Endothelial cell of umbilical vein (primary cell): Measurements from ENCODE around the gene CNTFR. TPM values are rescaled to one million over a fixed set of nuclear protein-coding genes. Genes with fewer than 3 reads are reported as not detected.

Experiments used
- BruUV-seq: library from RNA; stranded (reverse); fragments of 400-500 nt; replicated peaks from 2 replicates; lab custom pipeline; 2021; lab: Mats Ljungman, UMichigan
- CTCF ChIA-PET: fragments of 300-600, 350-600 bp; sonication (Branson Sonifier 250); formaldehyde crosslinking; loops from one replicate; lab custom pipeline; 2021; ENCODE audit warnings: antibody characterized with exemption, inconsistent platforms; lab: Charles Lee
- POLR2A ChIA-PET: fragments of 300-600, 350-600 bp; sonication (Branson Sonifier 250); formaldehyde crosslinking; loops from one replicate; lab custom pipeline; 2021; ENCODE audit warnings: antibody characterized with exemption, inconsistent platforms; lab: Charles Lee
- DNase-seq: peaks from one replicate; pipeline ENCODE4 v3.0.0-alpha.2; 2011; ENCODE audit warnings: low read depth, low spot score
- FAIRE-seq: peaks from 2 replicates; lab custom pipeline; 2011; peaks lifted over from hg19 to GRCh38; lab: Jason Lieb, UNC
- H2AFZ ChIP-seq: 2 replicates; pipeline ENCODE4 v1.6.0; 2012; ENCODE audit warnings: low read depth, low read length, control low read depth, inconsistent platforms
- H3K27ac ChIP-seq: 2 replicates; pipeline ENCODE4 v1.5.1; 2011; ENCODE audit warnings: low read depth, mild to moderate bottlenecking, control low read depth, low read length, moderate library complexity; ENCODE audit not compliant: insufficient read depth
- H3K27me3 ChIP-seq, 2 experiments: 2 replicates each; pipeline versions ENCODE4 v1.6.0 to v1.6.1; 2011; ENCODE audit warnings: low read length in 2 of 2, mixed read lengths in 1 of 2; ENCODE audit not compliant: control insufficient read depth in 2 of 2, insufficient read depth in 2 of 2
- H3K36me3 ChIP-seq, 2 experiments: 2 replicates in 1 of 2; 3 replicates in 1 of 2; pipeline ENCODE4 v1.5.1; 2011; ENCODE audit warnings: low read length in 2 of 2, mild to moderate bottlenecking in 1 of 2, moderate library complexity in 1 of 2; ENCODE audit not compliant: control insufficient read depth in 2 of 2, insufficient read depth in 2 of 2; ENCODE audit errors: extremely low read depth in 1 of 2
- H3K4me1 ChIP-seq: 3 replicates; pipeline ENCODE4 v1.5.1; 2011; ENCODE audit warnings: mild to moderate bottlenecking, low read length; ENCODE audit not compliant: control insufficient read depth, insufficient read depth; ENCODE audit errors: extremely low read depth
- H3K4me2 ChIP-seq: 2 replicates; pipeline ENCODE4 v1.6.1; 2011; ENCODE audit warnings: low read length, control low read depth, mixed read lengths; ENCODE audit not compliant: insufficient read depth
- H3K4me3 ChIP-seq, 3 experiments: fragments of 200-600 bp in 1 of 3; sonication (generic), shearing (Covaris generic) in 1 of 3; replicated peaks in 1 of 3; 2 replicates each; pipeline ENCODE4 v1.5.1; 2011 to 2016; ENCODE audit warnings: control low read depth in 3 of 3, low read length in 3 of 3, mild to moderate bottlenecking in 2 of 3, inconsistent platforms in 1 of 3, low read depth in 1 of 3, moderate library complexity in 1 of 3; ENCODE audit not compliant: insufficient read depth in 1 of 3
- H3K79me2 ChIP-seq: 2 replicates; pipeline ENCODE4 v1.6.0; 2012; ENCODE audit warnings: low read length, inconsistent platforms; ENCODE audit not compliant: control insufficient read depth, insufficient read depth
- H3K9ac ChIP-seq: replicated peaks from 2 replicates; pipeline ENCODE3; 2011; ENCODE audit warnings: low read length, control low read depth; ENCODE audit not compliant: insufficient read depth; ENCODE audit errors: extremely low read depth
- H3K9me1 ChIP-seq: replicated peaks from 3 replicates; pipeline ENCODE4 v1.6.0; 2011; ENCODE audit warnings: mild to moderate bottlenecking, low read length; ENCODE audit not compliant: control insufficient read depth, insufficient read depth; ENCODE audit errors: extremely low read depth
- H3K9me3 ChIP-seq: replicated peaks from 2 replicates; pipeline ENCODE4 v1.5.1; 2012; ENCODE audit warnings: low read length, inconsistent platforms; ENCODE audit not compliant: control insufficient read depth, insufficient read depth
- H4K20me1 ChIP-seq: replicated peaks from 2 replicates; pipeline ENCODE3; 2011; ENCODE audit warnings: mild to moderate bottlenecking, low read length; ENCODE audit not compliant: control insufficient read depth, insufficient read depth; ENCODE audit errors: extremely low read depth
- CTCF ChIP-seq, 2 donors: IDR thresholded peaks; 1 replicate in 1 of 2; 2 replicates in 1 of 2; pipeline ENCODE4 v1.5.1; 2011; ENCODE audit warnings: low read length in 2 of 2, mild to moderate bottlenecking in 2 of 2, moderate library complexity in 2 of 2, control low read depth in 1 of 2, inconsistent platforms in 1 of 2, low read depth in 1 of 2; ENCODE audit not compliant: insufficient read depth in 1 of 2; ENCODE audit errors: extremely low read depth in 1 of 2
- EZH2 ChIP-seq: IDR thresholded peaks from 2 replicates; pipeline ENCODE4 v1.6.1; 2012; ENCODE audit warnings: borderline replicate concordance, low read depth, mild to moderate bottlenecking, moderate library complexity, low read length, inconsistent platforms; ENCODE audit not compliant: severe bottlenecking
- FOS ChIP-seq: IDR thresholded peaks from 2 replicates; pipeline ENCODE4 v1.6.1; 2011; ENCODE audit warnings: mild to moderate bottlenecking, low read length, moderate library complexity, borderline replicate concordance; ENCODE audit not compliant: insufficient read depth
- GATA2 ChIP-seq: IDR thresholded peaks from 2 replicates; pipeline ENCODE4 v1.7.0; 2011; ENCODE audit warnings: low read depth, mild to moderate bottlenecking, moderate library complexity, mixed read lengths, low read length; ENCODE audit not compliant: insufficient read length, insufficient read depth
- JUN ChIP-seq: IDR thresholded peaks from 2 replicates; pipeline ENCODE4 v1.6.1; 2011; ENCODE audit warnings: borderline replicate concordance, low read depth; ENCODE audit not compliant: insufficient read length, insufficient read depth
- MYC ChIP-seq: IDR thresholded peaks from one replicate; pipeline ENCODE4 v1.6.1; 2011; ENCODE audit warnings: mild to moderate bottlenecking, low read depth, low read length
- POLR2A ChIP-seq: IDR thresholded peaks from 2 replicates; pipeline ENCODE4 v1.6.1; 2012; ENCODE audit warnings: low read depth, mild to moderate bottlenecking, control low read depth, low read length
- POLR2AphosphoS5 ChIP-seq: IDR thresholded peaks from 2 replicates; pipeline ENCODE4 v1.6.1; 2012; ENCODE audit warnings: low read depth, mild to moderate bottlenecking, control low read depth, low read length, moderate library complexity; ENCODE audit not compliant: insufficient read depth
- dilution Hi-C: fragments of 300-500 bp; cut with MboI; formaldehyde crosslinking; loops from one replicate; pipeline ENCODE4 v1.15.0; 2019; ENCODE audit warnings: low sequenced_read_pairs; ENCODE audit not compliant: extremely low pct_ligation_motif_present
- intact Hi-C: fragments of 100-400 bp; cut with micrococcal nuclease; formaldehyde crosslinking; loops from one replicate; pipeline ENCODE4 v1.10.0; 2022
- polyA plus RNA-seq, 4 experiments: library from polyadenylated mRNA; depleted of rRNA in 3 of 4; stranded (reverse) in 3 of 4; unstranded in 1 of 4; fragments of >200 nt; gene quantifications; 2 replicates each; pipeline versions ENCODE4 v1.2.1 to v1.2.3, GENCODE V29; 2011 to 2012; ENCODE audit warnings: missing spikeins in 1 of 4
- total RNA-seq: library from RNA; stranded (reverse); gene quantifications from 2 replicates; pipeline ENCODE4 v1.2.3, GENCODE V29; 2021
- TF ChIP-seq, protein P1 (sequence below): IDR thresholded peaks from 2 replicates; pipeline ENCODE4 v1.6.1; 2011; ENCODE audit not compliant: insufficient read depth, insufficient read length

The CNTFR gene
- total and polyA plus RNA-seq, 2 donors (not counting 3 experiments of a cell fraction or from before 2014, with no cell fraction given) = not detected

DNA sequence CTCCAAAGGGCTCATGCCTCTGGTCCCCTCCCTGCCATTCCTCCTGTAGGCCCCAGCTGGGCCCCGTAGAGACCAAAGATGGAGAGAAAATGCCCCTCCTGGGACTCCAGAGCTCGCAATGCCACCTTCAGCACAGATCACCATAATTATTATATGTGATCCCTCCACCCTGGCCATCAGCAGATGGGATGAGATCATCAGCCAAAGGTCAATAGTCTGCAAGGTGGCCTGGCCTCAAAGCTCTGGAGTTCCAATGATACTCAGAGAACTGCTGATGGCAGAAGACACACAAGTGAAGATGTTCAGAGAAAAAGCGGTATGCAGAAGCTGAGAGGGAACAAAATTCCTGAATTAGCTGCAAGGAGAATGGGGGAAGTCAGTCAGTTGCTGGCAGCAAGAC, 17.4 kb upstream of the CNTFR start:
- H4K20me1 ChIP-seq = no peaks in the 10 kb centered on the region
- H2AFZ ChIP-seq = no peak overlapping the region
- FAIRE-seq (no peak), DNase-seq (no peak)
- no peak overlapping the region for H3K27ac ChIP-seq
- TF ChIP-seq POLR2A (no peak), MYC (no peak), EZH2 (no peak), GATA2 (no peak), POLR2AphosphoS5 (no peak), CTCF (IDR thresholded peaks at IDR 0.05; ENCODE audit: extremely low read depth in 1 of 2, insufficient read depth in 1 of 2, low read depth in 1 of 2, low read length in 2 of 2) (no peak), FOS (no peak), JUN (no peak)
- TF ChIP-seq, protein P1, sequence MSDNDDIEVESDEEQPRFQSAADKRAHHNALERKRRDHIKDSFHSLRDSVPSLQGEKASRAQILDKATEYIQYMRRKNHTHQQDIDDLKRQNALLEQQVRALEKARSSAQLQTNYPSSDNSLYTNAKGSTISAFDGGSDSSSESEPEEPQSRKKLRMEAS = no peak
- no peak overlapping the region for H3K9ac ChIP-seq
- no peaks in the 10 kb centered on the region for H3K9me1 ChIP-seq
- no peak overlapping the region for H3K4me2 ChIP-seq
- H3K9me3 ChIP-seq = no peaks in the 10 kb centered on the region
- peaks cover 2% of the 10 kb centered on the region for H3K79me2 ChIP-seq
- CTCF ChIA-PET = interaction anchor here (3.6 to 5.8 kb wide), 5 partner anchors 14 to 203 kb away, joined by 28 to 104 read pairs (median 65); no protein-coding TSS in a partner anchor
- peaks cover 6% of the 10 kb centered on the region for H3K4me1 ChIP-seq
- POLR2A ChIA-PET = no interaction called here
- peaks cover 0 to 10% of the 10 kb centered on the region in 2 experiments for H3K27me3 ChIP-seq
- H3K36me3 ChIP-seq = no peaks in the 10 kb centered on the region
- BruUV-seq = no TSS peak
- intact Hi-C loops (no loop called here), dilution Hi-C loops (no loop called here)
- no peak overlapping the region for H3K4me3 ChIP-seq
